ENCODE results near the gene KRT6B.

GRCh38 chr12:52402377-52402776 lies 49.6 kb downstream of the KRT6B start:
- TF ChIP-seq CTCF (conservative IDR thresholded peaks at IDR 0.05 in 1 of 2, IDR thresholded peaks at IDR 0.05 in 1 of 2; ENCODE audit: extremely low read depth in 1 of 2, insufficient read depth in 1 of 2, low read depth in 1 of 2, low read length in 2 of 2) = no peak
- no peak for TF ChIP-seq EZH2 (IDR thresholded peaks at IDR 0.05; ENCODE audit: borderline replicate concordance, low read length)

All from mammary epithelial cell (primary cell).